SK-N-SH (cell line): Measurements from ENCODE around the gene DUOXA2. TPM values are rescaled to one million over a fixed set of nuclear protein-coding genes. Genes with fewer than 3 reads are reported as not detected.

Source experiments
- CTCF ChIA-PET: fragments of 300-600, 350-600 bp; formaldehyde crosslinking; extraction: SDS; loops from one replicate; lab custom pipeline; 2021; lab: Yijun Ruan, JAX
- POLR2A ChIA-PET: fragments of 350-600 bp; sonication (Branson Sonifier 250); formaldehyde crosslinking; extraction: SDS; loops from one replicate; lab custom pipeline; 2020; ENCODE audit warnings: antibody characterized with exemption, inconsistent platforms; lab: Yijun Ruan, JAX
- DNase-seq: peaks from one replicate; pipeline ENCODE4 v3.0.0; 2012
- H2AFZ ChIP-seq: fragments of 200-600 bp; sonication (generic); 2 replicates; pipeline ENCODE4 v1.8.1; 2016; ENCODE audit warnings: antibody characterized with exemption, mild to moderate bottlenecking, low read depth
- H3F3A ChIP-seq: fragments of 200-600 bp; sonication (generic); replicated peaks from 2 replicates; pipeline ENCODE3; 2016; ENCODE audit warnings: antibody characterized with exemption, mild to moderate bottlenecking; ENCODE audit not compliant: insufficient read depth
- H3K27ac ChIP-seq, 2 experiments: fragments of 200-500 bp in 1 of 2; fragments of 200-600 bp in 1 of 2; sonication (Bioruptor generic) in 1 of 2; sonication (generic), shearing (Covaris generic) in 1 of 2; 2 replicates each; pipeline versions ENCODE4 v1.5.1 to v1.6.1; 2014 to 2016; ENCODE audit warnings: low read depth in 2 of 2, inconsistent platforms in 1 of 2, low read length in 1 of 2, mild to moderate bottlenecking in 1 of 2, mixed read lengths in 1 of 2
- H3K27me3 ChIP-seq: fragments of 200-600 bp; sonication (generic), shearing (Covaris generic); 2 replicates; pipeline ENCODE4 v1.6.1; 2016; ENCODE audit warnings: mixed run types; ENCODE audit not compliant: insufficient read depth
- H3K36me3 ChIP-seq, 2 experiments: fragments of 200-500 bp in 1 of 2; fragments of 200-600 bp in 1 of 2; sonication (Bioruptor generic) in 1 of 2; sonication (generic) in 1 of 2; replicated peaks in 1 of 2; 2 replicates each; pipeline versions ENCODE3 to v1.5.1; 2014 to 2016; ENCODE audit warnings: low read length in 1 of 2, mild to moderate bottlenecking in 1 of 2; ENCODE audit not compliant: insufficient read depth in 2 of 2, control insufficient read depth in 1 of 2
- H3K4me1 ChIP-seq, 2 experiments: fragments of 200-500 bp in 1 of 2; fragments of 200-600 bp in 1 of 2; sonication (Bioruptor generic) in 1 of 2; sonication (generic), shearing (Covaris generic) in 1 of 2; 2 replicates each; pipeline versions ENCODE4 v1.5.1 to v1.6.1; 2014 to 2016; ENCODE audit warnings: low read depth in 1 of 2, low read length in 1 of 2, mixed run types in 1 of 2; ENCODE audit not compliant: insufficient read depth in 2 of 2, control insufficient read depth in 1 of 2
- H3K4me2 ChIP-seq: fragments of 200-600 bp; sonication (generic), shearing (Covaris generic); 2 replicates; pipeline ENCODE4 v1.6.1; 2017; ENCODE audit warnings: mixed run types
- H3K4me3 ChIP-seq, 2 experiments: fragments of 200-500 bp in 1 of 2; fragments of 200-600 bp in 1 of 2; sonication (Bioruptor generic) in 1 of 2; sonication (generic), shearing (Covaris generic) in 1 of 2; 2 replicates each; pipeline versions ENCODE4 v1.5.1 to v1.8.1; 2014 to 2016; ENCODE audit warnings: low read depth in 2 of 2, inconsistent platforms in 1 of 2, low read length in 1 of 2, mild to moderate bottlenecking in 1 of 2, mixed read lengths in 1 of 2, moderate library complexity in 1 of 2
- H3K79me2 ChIP-seq: fragments of 200-600 bp; sonication (generic); 2 replicates; pipeline ENCODE4 v1.8.1; 2017; ENCODE audit warnings: mild to moderate bottlenecking; ENCODE audit not compliant: insufficient read depth
- H3K9ac ChIP-seq: fragments of 200-600 bp; sonication (generic); 2 replicates; pipeline ENCODE4 v1.6.1; 2017; ENCODE audit warnings: mixed run types
- H3K9me2 ChIP-seq: fragments of 200-600 bp; sonication (generic); 2 replicates; pipeline ENCODE4 v1.6.1; 2017; ENCODE audit warnings: mixed run types
- H3K9me3 ChIP-seq: fragments of 200-600 bp; sonication (generic); 2 replicates; pipeline ENCODE4 v1.6.1; 2017; ENCODE audit warnings: mixed run types, mild to moderate bottlenecking, moderate library complexity
- H4K20me1 ChIP-seq: fragments of 200-600 bp; sonication (generic); 2 replicates; pipeline ENCODE4 v1.6.1; 2017; ENCODE audit warnings: mild to moderate bottlenecking, mixed run types; ENCODE audit not compliant: insufficient read depth
- CTCF ChIP-seq: fragments of 200-600 bp; sonication (generic); IDR thresholded peaks from 2 replicates; pipeline ENCODE4 v1.6.1; 2017; ENCODE audit warnings: antibody characterized with exemption, mild to moderate bottlenecking, moderate library complexity
- EP300 ChIP-seq, 2 experiments: IDR thresholded peaks; 2 replicates each; pipeline versions ENCODE4 v1.4.0 to v1.6.1; 2012; ENCODE audit warnings: borderline replicate concordance in 1 of 2, low read depth in 1 of 2, low read length in 1 of 2
- EZH2phosphoT487 ChIP-seq: fragments of 200-600 bp; sonication (generic); IDR thresholded peaks from 2 replicates; pipeline ENCODE4 v1.6.1; 2017; ENCODE audit warnings: low read depth, mixed run types, mild to moderate bottlenecking, antibody characterized with exemption, moderate library complexity, borderline replicate concordance
- FOXM1 ChIP-seq: IDR thresholded peaks from 2 replicates; pipeline ENCODE4 v1.4.0; 2012; ENCODE audit warnings: low read depth, mild to moderate bottlenecking
- GABPA ChIP-seq: IDR thresholded peaks from 2 replicates; pipeline ENCODE4 v1.4.0; 2012; ENCODE audit warnings: low read depth, mild to moderate bottlenecking
- GATA2 ChIP-seq: sonication (generic); formaldehyde crosslinking; IDR thresholded peaks from 2 replicates; pipeline ENCODE4 v1.5.0; 2020; ENCODE audit warnings: mild to moderate bottlenecking, missing genetic modification reagents
- JUND ChIP-seq: IDR thresholded peaks from 2 replicates; pipeline ENCODE4 v1.4.0; 2012
- MEF2A ChIP-seq: IDR thresholded peaks from 2 replicates; pipeline ENCODE4 v1.4.0; 2012; ENCODE audit warnings: low read depth, borderline replicate concordance
- NFIC ChIP-seq: IDR thresholded peaks from 2 replicates; pipeline ENCODE4 v1.4.0; 2012; ENCODE audit warnings: borderline replicate concordance
- NRF1 ChIP-seq: IDR thresholded peaks from 2 replicates; pipeline ENCODE4 v1.6.1; 2012; ENCODE audit warnings: low read depth, mild to moderate bottlenecking, low read length
- PBX3 ChIP-seq: IDR thresholded peaks from 2 replicates; pipeline ENCODE4; 2012
- RCOR1 ChIP-seq: fragments of 150-350 bp; IDR thresholded peaks from 2 replicates; pipeline ENCODE4 v1.6.1; 2017; ENCODE audit warnings: antibody characterized with exemption, low read length
- REST ChIP-seq: IDR thresholded peaks from 2 replicates; pipeline ENCODE4 v1.6.1; 2012; ENCODE audit warnings: mild to moderate bottlenecking, low read depth, low read length, moderate library complexity
- RFX5 ChIP-seq: IDR thresholded peaks from 2 replicates; pipeline ENCODE4 v1.6.1; 2012; ENCODE audit warnings: mild to moderate bottlenecking, improper control_type of control experiment, low read length
- RXRA ChIP-seq: IDR thresholded peaks from 2 replicates; pipeline ENCODE4 v1.4.0; 2012; ENCODE audit warnings: low read depth, mild to moderate bottlenecking, borderline replicate concordance
- TEAD4 ChIP-seq: IDR thresholded peaks from 2 replicates; pipeline ENCODE4 v1.4.0; 2012; ENCODE audit warnings: mild to moderate bottlenecking, borderline replicate concordance; ENCODE audit not compliant: insufficient read depth
- USF2 ChIP-seq: fragments of 150-350 bp; IDR thresholded peaks from 2 replicates; pipeline ENCODE4 v1.6.1; 2017; ENCODE audit warnings: antibody characterized with exemption, low read length, low read depth, borderline replicate concordance
- WGBS: methylation state at CpG from one replicate; pipeline ENCODE4 v1.1.6; 2017; ENCODE audit warnings: low lambda C conversion rate; 5-methylcytosine and 5-hydroxymethylcytosine counted together
- polyA plus RNA-seq, 3 experiments: library from polyadenylated mRNA; depleted of rRNA; stranded (reverse); fragments of >200 nt; gene quantifications; 2 replicates each; pipeline ENCODE4 v1.2.3, GENCODE V29; 2012

DUOXA2 gene
- polyA plus RNA-seq, 1 of the 3 experiments (the other 2 are of a cell fraction): not detected

GRCh38 chr15:45117308-45118130, 3.4 kb downstream of the DUOXA2 start:
- 86% methylated on average over 22 of the region's 33 CpGs for WGBS

More at GRCh38 chr15:45117308-45118130, 3.4 kb downstream of the DUOXA2 start:
- POLR2A ChIA-PET: interaction anchor here (0.7 to 1.1 kb wide), 5 partner anchors 28 to 131 kb away, joined by 3 to 5 read pairs (median 3); partner anchors contain the start of gene SHF
- H3K27me3 ChIP-seq: peaks cover 31% of the 10 kb centered on the region
- 0 out of 2 replicates have a peak overlapping the region, but pooled peaks have one; percentile 41 for H2AFZ ChIP-seq
- CTCF ChIA-PET: interaction anchor here (0.8 to 2.2 kb wide), 64 partner anchors 8 to 341 kb away, joined by 3 to 52 read pairs (median 6); partner anchors contain the start of genes DUOX1, DUOXA1, SORD and TERB2
- H3K9ac ChIP-seq: no peak overlapping the region
- TF ChIP-seq RFX5 (no peak), NRF1 (no peak), MEF2A (no peak), TEAD4 (no peak), USF2 (no peak), EP300 (IDR thresholded peaks at IDR 0.05; ENCODE audit: borderline replicate concordance in 1 of 2, low read depth in 1 of 2, low read length in 1 of 2) (no peak), CTCF (no peak), PBX3 (no peak), NFIC (no peak), RXRA (no peak), EZH2phosphoT487 (no peak), GABPA (no peak), GATA2 (no peak), RCOR1 (no peak), REST (no peak), JUND (no peak), FOXM1 (no peak)
- peak; percentile 55 for DNase-seq
- no peaks in the 10 kb centered on the region for H3K9me2 ChIP-seq
- H3K36me3 ChIP-seq: no peaks in the 10 kb centered on the region
- peak overlapping the region; percentile 59; the same call in 1 of the 2 replicates for H3K4me2 ChIP-seq
- peaks cover 6 to 23% of the 10 kb centered on the region in 2 experiments; a peak in 3 of 4 replicates for H3K4me1 ChIP-seq
- no peak overlapping the region for H3K27ac ChIP-seq
- H3K4me3 ChIP-seq: peak overlapping the region in 1 of 2 experiments; percentile 53; a peak in 1 of 4 replicates
- no peaks in the 10 kb centered on the region for H4K20me1 ChIP-seq
- H3K9me3 ChIP-seq: no peaks in the 10 kb centered on the region
- no peaks in the 10 kb centered on the region for H3K79me2 ChIP-seq
- no peaks in the 10 kb centered on the region for H3F3A ChIP-seq
